ENCODE data around the gene CADM2. TPM values are rescaled to one million over a fixed set of nuclear protein-coding genes. Genes with fewer than 3 reads are reported as not detected.
"Not testable (repeated sequence)": the region's sequence is repeated elsewhere in the genome, so short reads cannot be mapped to it uniquely, and the experiment has no call there.

Gene CADM2
- total and polyA plus RNA-seq, 2 experiments from 2014 or later: 13.3 to 47.5 TPM

DNA sequence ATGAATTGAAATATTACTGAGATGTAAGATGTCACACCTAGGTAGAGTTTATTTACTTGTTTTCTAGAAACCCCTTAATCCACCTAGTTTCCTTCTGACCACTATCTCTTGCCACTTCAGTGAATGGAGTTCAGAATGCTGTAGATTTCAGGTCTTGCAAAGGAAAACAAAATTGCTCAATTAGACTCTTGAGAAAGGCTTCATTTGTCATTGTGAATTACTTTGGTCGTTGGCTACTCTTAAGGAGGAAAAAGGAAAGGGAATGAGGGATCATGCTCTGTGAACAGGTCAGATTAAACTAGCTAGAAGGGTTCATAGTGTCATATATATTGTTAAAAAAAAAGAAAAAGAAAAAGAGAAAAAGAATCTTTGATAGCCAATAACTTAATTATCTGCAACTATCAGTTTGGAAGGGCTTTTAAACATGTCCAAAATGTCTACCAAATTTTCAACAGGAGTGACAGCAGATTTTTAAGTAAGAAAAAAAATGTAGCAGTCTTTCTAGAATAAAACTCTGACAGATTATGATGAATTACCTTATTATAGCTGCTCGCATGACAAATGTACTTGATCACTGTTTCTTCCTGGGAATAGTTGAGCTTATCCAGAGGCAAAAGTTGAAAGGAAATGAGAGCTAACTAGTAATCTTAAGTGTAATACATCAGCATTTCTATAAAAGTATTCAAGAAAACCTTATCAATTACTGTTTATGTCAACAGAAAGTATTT, 543.5 kb downstream of the CADM2 start:
- no peaks in the 10 kb centered on the region for H3K9me3 Mint-ChIP-seq

DNA sequence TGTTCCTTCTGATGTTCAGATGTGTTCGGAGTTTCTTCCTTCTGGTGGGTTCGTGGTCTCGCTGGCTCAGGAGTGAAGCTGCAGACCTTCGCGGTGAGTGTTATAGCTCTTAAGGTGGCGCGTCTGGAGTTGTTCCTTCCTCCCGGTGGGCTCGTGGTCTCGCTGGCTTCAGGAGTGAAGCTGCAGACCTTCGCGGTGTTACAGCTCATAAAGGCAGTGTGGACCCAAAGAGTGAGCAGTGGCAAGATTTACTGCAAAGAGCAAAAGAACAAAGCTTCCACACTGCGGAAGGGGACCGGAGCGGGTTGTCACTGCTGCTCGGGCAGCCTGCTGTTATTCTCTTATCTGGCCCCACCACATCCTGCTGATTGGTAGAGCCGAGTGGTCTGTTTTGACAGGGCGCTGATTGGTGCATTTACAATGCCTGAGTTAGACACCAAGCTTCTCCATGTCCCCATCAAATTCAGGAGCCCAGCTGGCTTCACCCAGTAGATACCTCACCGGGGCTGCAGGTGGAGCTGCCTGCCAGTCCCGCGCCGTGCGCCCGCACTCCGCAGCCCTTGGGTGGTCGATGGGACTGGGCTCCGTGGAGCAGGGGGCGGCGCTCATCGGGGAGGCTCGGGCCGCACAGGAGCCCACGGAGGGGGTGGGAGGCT, 545.5 kb downstream of the CADM2 start:
- not testable (repeated sequence) for H3K27me3 ChIP-seq (ENCODE audit: insufficient read depth); H3K9me2 ChIP-seq (ENCODE audit: insufficient read depth); H3K79me2 ChIP-seq (replicated peaks; ENCODE audit: insufficient read depth); H3K4me1 ChIP-seq (ENCODE audit: insufficient read depth); H3F3A ChIP-seq (replicated peaks; ENCODE audit: low read depth); H3K36me3 ChIP-seq (ENCODE audit: insufficient read depth); H3K27ac ChIP-seq (ENCODE audit: low read depth); H2AFZ ChIP-seq; H3K9me3 Mint-ChIP-seq; H3K4me1 Mint-ChIP-seq; H3K4me3 ChIP-seq; H3K36me3 Mint-ChIP-seq (ENCODE audit: low read depth); H3K4me2 ChIP-seq; H3K27me3 Mint-ChIP-seq (ENCODE audit: insufficient read depth, low read depth, poor library complexity); H4K20me1 ChIP-seq (replicated peaks; ENCODE audit: insufficient read depth)
- TF ChIP-seq, protein P1, sequence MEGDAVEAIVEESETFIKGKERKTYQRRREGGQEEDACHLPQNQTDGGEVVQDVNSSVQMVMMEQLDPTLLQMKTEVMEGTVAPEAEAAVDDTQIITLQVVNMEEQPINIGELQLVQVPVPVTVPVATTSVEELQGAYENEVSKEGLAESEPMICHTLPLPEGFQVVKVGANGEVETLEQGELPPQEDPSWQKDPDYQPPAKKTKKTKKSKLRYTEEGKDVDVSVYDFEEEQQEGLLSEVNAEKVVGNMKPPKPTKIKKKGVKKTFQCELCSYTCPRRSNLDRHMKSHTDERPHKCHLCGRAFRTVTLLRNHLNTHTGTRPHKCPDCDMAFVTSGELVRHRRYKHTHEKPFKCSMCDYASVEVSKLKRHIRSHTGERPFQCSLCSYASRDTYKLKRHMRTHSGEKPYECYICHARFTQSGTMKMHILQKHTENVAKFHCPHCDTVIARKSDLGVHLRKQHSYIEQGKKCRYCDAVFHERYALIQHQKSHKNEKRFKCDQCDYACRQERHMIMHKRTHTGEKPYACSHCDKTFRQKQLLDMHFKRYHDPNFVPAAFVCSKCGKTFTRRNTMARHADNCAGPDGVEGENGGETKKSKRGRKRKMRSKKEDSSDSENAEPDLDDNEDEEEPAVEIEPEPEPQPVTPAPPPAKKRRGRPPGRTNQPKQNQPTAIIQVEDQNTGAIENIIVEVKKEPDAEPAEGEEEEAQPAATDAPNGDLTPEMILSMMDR (conservative IDR thresholded peaks at IDR 0.05; ENCODE audit: low read depth in 2 of 2): peak in 1 of 2 experiments; percentile 28; a peak in 2 of 4 replicates
- DNase-seq (ENCODE audit: low spot score): peak; percentile 24
- Mint-ChIP-seq H3K27ac (peak overlapping the region; percentile 10; the same call in 1 of the 2 replicates), H3K4me3 (peak overlapping the region; percentile 30; the same call in 2 of the 3 replicates)
- ATAC-seq: peak; percentile 57

More for the DNA sequence above, 543.5 kb downstream of the CADM2 start:
- DNase-seq (ENCODE audit: low spot score) (no peak), ATAC-seq (no peak)
- Histone ChIP-seq H3K27ac (ENCODE audit: low read depth) (no peak overlapping the region), H3K27me3 (ENCODE audit: insufficient read depth) (no peaks in the 10 kb centered on the region), H3K4me3 (no peak overlapping the region), H3F3A (replicated peaks; ENCODE audit: low read depth) (no peaks in the 10 kb centered on the region), H2AFZ (no peak overlapping the region), H3K9me2 (ENCODE audit: insufficient read depth) (no peaks in the 10 kb centered on the region), H3K36me3 (ENCODE audit: insufficient read depth) (no peaks in the 10 kb centered on the region), H3K4me2 (no peak overlapping the region), H3K4me1 (ENCODE audit: insufficient read depth) (no peaks in the 10 kb centered on the region), H4K20me1 (replicated peaks; ENCODE audit: insufficient read depth) (no peaks in the 10 kb centered on the region), H3K79me2 (replicated peaks; ENCODE audit: insufficient read depth) (no peaks in the 10 kb centered on the region)
- peaks cover 2% of the 10 kb centered on the region; the same call in 1 of the 3 replicates for H3K36me3 Mint-ChIP-seq (ENCODE audit: low read depth)
- H3K4me1 Mint-ChIP-seq: peaks cover 2% of the 10 kb centered on the region; the same call in 1 of the 3 replicates
- peaks cover 2% of the 10 kb centered on the region for H3K27me3 Mint-ChIP-seq (ENCODE audit: insufficient read depth, low read depth, poor library complexity)
- TF ChIP-seq NANOG (IDR thresholded peaks at IDR 0.05; ENCODE audit: borderline replicate concordance): no peak
- TF ChIP-seq ZNF331 (CRISPR knock-in tag; IDR thresholded peaks at IDR 0.05; ENCODE audit: low read depth): no peak
- peak overlapping the region; percentile 21; the same call in 1 of the 2 replicates for H3K27ac Mint-ChIP-seq
- no peak overlapping the region for H3K4me3 Mint-ChIP-seq

DNA sequence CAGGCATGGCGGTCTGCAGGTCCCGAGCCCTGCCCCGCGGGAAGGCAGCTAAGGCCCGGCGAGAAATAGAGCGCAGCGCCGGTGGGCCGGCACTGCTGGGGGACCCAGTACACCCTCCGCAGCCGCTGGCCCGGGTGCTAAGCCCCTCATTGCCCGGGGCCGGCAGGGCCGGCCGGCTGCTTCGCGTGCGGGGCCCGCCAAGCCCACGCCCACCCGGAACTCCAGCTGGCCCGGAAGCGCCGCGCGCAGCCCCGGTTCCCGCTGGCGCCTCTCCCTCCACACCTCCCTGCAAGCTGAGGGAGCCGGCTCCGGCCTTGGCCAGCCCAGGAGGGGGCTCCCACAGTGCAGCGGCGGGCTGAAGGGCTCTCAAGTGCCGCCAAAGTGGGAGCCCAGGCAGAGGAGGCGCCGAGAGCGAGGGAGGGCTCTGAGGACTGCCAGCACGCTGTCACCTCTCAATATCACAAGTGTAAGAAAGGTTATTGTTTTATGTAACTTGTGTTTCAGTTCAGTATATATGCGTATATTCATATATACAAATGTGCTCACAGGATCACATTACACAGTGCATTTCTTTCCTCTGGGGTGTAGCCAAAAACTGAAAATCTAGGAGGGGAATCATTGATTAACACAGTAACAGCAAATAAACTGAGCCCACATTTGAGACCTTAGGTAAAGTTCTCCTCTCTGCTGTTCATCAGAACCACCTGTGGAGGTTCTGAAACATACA, 546.2 kb downstream of the CADM2 start:
- H4K20me1 ChIP-seq (replicated peaks; ENCODE audit: insufficient read depth); ATAC-seq; H3K27ac Mint-ChIP-seq; H3K27me3 ChIP-seq (ENCODE audit: insufficient read depth); H3K27me3 Mint-ChIP-seq (ENCODE audit: insufficient read depth, low read depth, poor library complexity); H3K4me1 Mint-ChIP-seq; H3K36me3 ChIP-seq (ENCODE audit: insufficient read depth); H2AFZ ChIP-seq; DNase-seq (ENCODE audit: low spot score); H3K79me2 ChIP-seq (replicated peaks; ENCODE audit: insufficient read depth); H3K4me3 ChIP-seq; H3K4me1 ChIP-seq (ENCODE audit: insufficient read depth); H3K4me2 ChIP-seq; H3K9me3 Mint-ChIP-seq; H3K36me3 Mint-ChIP-seq (ENCODE audit: low read depth); H3F3A ChIP-seq (replicated peaks; ENCODE audit: low read depth); H3K9me2 ChIP-seq (ENCODE audit: insufficient read depth); H3K27ac ChIP-seq (ENCODE audit: low read depth): not testable (repeated sequence)
- H3K4me3 Mint-ChIP-seq: peak overlapping the region; percentile 17; the same call in 2 of the 3 replicates

DNA sequence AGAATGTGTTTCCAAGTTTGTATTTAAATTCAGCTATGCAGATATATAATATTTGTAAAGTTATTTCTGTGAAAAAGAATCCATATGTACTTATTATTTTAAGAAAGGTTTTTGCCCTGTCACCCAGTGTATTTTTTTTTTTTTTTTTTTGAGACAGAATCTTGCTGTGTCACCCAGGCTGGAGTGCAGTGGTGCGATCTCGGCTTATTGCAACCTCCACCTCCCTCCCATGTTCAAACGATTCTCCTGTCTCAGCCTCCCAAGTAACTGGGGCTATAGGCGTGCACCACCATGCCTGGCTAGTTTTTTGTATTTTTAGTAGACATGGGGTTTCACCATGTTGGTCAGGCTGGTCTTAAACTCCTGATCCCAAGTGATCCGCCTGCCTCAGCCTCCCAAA, 548.3 kb downstream of the CADM2 start:
- H3K9me3 Mint-ChIP-seq; H3F3A ChIP-seq (replicated peaks; ENCODE audit: low read depth); H3K36me3 Mint-ChIP-seq (ENCODE audit: low read depth); ATAC-seq; H2AFZ ChIP-seq; H3K4me2 ChIP-seq; H3K4me3 ChIP-seq; H4K20me1 ChIP-seq (replicated peaks; ENCODE audit: insufficient read depth); H3K4me3 Mint-ChIP-seq; H3K9me2 ChIP-seq (ENCODE audit: insufficient read depth); H3K36me3 ChIP-seq (ENCODE audit: insufficient read depth); H3K27ac ChIP-seq (ENCODE audit: low read depth); H3K4me1 ChIP-seq (ENCODE audit: insufficient read depth); H3K4me1 Mint-ChIP-seq; H3K79me2 ChIP-seq (replicated peaks; ENCODE audit: insufficient read depth); H3K27ac Mint-ChIP-seq; H3K27me3 Mint-ChIP-seq (ENCODE audit: insufficient read depth, low read depth, poor library complexity); DNase-seq (ENCODE audit: low spot score); H3K27me3 ChIP-seq (ENCODE audit: insufficient read depth): not testable (repeated sequence)
